Measurements from ENCODE around the gene SLAMF9. TPM values are rescaled to one million over a fixed set of nuclear protein-coding genes. Genes with fewer than 3 reads are reported as not detected.

SLAMF9 gene
- total RNA-seq, 8 experiments from 2014 or later = 0.43 TPM; not detected in 7

DNA sequence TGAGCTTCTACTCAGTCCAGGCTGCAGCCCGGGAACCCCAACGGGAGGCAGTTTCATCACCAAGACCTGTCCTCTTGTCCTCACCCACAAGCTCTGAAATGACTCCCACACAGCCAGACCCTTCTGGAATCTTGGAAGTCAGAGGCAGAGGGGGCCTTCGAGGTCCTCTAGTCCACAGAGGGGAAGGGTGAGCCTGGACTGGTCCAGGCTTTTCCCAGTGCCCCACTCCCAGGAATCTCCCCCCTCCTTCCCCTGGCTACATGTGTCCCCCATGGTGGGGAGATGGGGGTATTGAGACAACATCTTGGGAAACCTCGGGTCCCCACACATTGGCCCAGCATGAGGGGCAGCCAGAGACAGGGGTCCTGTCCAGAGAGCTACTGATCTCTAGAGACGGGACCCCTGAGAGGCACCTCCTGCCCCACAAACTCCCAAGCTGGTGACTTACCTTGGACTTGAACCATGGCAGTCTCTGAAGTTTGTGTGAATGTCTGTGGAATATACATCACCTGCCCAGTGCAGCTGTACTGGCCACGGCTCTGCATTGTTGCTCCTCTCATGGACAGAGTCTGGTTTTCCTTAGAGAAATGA lies 19.4 kb upstream of the SLAMF9 start:
- 80 to 82% methylated on average over 1 to 2 of the region's 6 CpGs; no CpG with 5 or more reads in 8 of the 10 experiments for WGBS, 10 experiments
- no peak for ATAC-seq (replicated peaks in 6 of 8)
- Histone ChIP-seq H3K27ac (no peak overlapping the region), H3K4me3 (no peak overlapping the region), H3K4me1 (replicated peaks in 1 of 2) (peaks cover 3 to 10% of the 10 kb centered on the region in 2 donors)
- in situ Hi-C loops (cut with MboI; ENCODE audit: low pct_unique_long_range_greater_than_20kb in 2 of 9, low sequenced_read_pairs in 9 of 9, unreplicated experiment in 9 of 9) = no loop called here

DNA sequence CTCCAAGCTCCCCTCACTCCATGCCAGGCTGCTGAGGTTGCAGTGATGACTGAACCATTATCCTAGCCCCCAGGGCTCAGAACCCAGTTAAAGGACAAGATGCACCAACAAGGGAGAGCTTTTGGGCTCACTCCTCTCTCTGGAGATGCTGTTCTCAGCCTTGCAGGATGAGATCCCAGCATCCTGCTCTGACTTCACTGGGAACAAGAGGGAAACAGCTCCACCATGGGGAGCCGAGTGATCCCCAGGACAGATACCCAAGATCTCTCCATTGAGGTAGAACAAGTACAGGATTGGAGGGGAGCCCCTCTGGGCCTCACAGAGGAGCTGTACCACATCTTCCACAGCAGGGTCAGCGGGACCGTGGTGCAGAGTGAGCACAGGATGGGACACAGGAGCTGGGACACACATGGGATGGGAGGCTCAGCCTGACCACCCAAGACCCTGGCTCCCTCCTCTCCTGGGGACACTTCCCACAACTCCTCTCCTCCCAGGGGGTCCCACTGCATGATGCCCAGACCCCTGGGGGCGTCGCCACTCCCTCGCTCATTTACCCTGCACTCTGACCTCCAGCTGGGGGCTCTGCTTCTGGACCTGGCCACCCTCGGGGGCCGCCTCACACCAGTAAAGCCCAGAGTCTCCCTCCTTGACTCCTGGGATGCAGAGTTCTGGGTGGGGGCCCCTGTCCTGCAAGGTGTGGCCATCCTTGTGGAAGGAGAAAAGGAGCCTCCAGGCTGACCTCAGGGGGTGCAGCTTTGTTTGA lies 18.6 kb upstream of the SLAMF9 start:
- ATAC-seq (replicated peaks in 6 of 8) = no peak
- in situ Hi-C loops (cut with MboI; ENCODE audit: low pct_unique_long_range_greater_than_20kb in 2 of 9, low sequenced_read_pairs in 9 of 9, unreplicated experiment in 9 of 9) = no loop called here
- WGBS, 10 experiments = 37 to 100% (median 66%) methylated on average over 2 to 6 of the region's 8 CpGs; no CpG with 5 or more reads in 4 of the 10 experiments
- Histone ChIP-seq H3K4me3 (no peak overlapping the region), H3K4me1 (replicated peaks in 1 of 2) (peaks cover 3 to 10% of the 10 kb centered on the region in 2 donors), H3K27ac (no peak overlapping the region)

DNA sequence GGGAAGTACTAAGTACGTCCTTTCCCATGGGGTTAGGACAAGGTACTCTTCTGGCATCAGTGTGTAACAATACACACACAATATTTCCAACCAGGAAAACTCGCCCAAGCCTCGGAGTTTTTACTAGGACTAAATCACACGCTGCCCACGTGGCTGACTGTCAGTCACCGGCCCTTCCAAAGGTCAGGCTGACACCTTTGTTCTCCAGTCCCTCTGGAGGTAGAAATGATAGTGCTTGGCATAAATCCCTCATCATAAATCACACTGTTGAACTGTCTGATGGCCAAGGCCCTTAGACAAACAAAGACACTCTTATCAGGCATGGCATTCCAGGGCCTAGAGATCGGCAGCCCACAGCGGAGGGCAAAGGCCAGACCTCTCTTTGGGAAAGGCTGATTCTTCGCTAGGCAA lies 16.9 kb upstream of the SLAMF9 start:
- Histone ChIP-seq H3K4me1 (replicated peaks in 1 of 2) (peaks cover 3 to 10% of the 10 kb centered on the region in 2 donors), H3K4me3 (no peak overlapping the region), H3K27ac (no peak overlapping the region)
- WGBS, 10 experiments = 43 to 69% (median 62%) methylated on average over 2 to 9 of the region's 9 CpGs; no CpG with 5 or more reads in 3 of the 10 experiments
- peak in 1 of 8 experiments; percentile 19 for ATAC-seq (replicated peaks in 6 of 8)
- in situ Hi-C loops (cut with MboI; ENCODE audit: low pct_unique_long_range_greater_than_20kb in 2 of 9, low sequenced_read_pairs in 9 of 9, unreplicated experiment in 9 of 9) = no loop called here

DNA sequence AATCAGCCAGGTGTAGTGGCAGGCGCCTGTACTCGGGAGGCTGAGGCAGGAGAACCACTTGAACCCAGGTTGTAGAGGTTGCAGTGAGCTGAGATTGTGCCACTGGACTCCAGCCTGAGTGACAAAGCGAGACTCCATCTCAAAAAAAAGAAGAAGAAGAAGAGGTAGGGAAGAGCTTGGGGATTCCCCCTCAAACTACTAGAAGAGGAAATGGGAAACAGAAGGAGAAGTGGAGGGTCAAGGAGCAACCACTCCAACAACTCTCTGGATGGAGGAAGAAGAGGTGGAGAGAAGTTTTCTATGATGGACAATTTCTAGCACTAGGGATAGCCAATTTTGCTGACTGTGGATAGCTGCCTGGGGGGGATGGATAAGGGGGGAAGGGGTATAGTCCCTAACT lies 14.9 kb upstream of the SLAMF9 start:
- in situ Hi-C loops (cut with MboI; ENCODE audit: low pct_unique_long_range_greater_than_20kb in 2 of 9, low sequenced_read_pairs in 9 of 9, unreplicated experiment in 9 of 9) = no loop called here
- no peak overlapping the region for H3K27ac ChIP-seq
- H3K4me3 ChIP-seq = no peak overlapping the region
- 71 to 100% (median 90%) methylated on average over 1 to 3 of the region's 3 CpGs; no CpG with 5 or more reads in 3 of the 10 experiments for WGBS, 10 experiments
- peaks cover 3 to 19% of the 10 kb centered on the region in 2 donors for H3K4me1 ChIP-seq (replicated peaks in 1 of 2)
- ATAC-seq (replicated peaks in 6 of 8) = no peak

- 17 to 100% (median 86%) methylated on average over 1 to 2 of the region's 2 CpGs; no CpG with 5 or more reads in 3 of the 10 experiments for WGBS, 10 experiments
- ATAC-seq (replicated peaks in 6 of 8) = peak in 3 of 8 experiments; percentile 35 to 98 (median 35)
- H3K4me3 ChIP-seq = no peak overlapping the region
- in situ Hi-C loops (cut with MboI; ENCODE audit: low pct_unique_long_range_greater_than_20kb in 2 of 9, low sequenced_read_pairs in 9 of 9, unreplicated experiment in 9 of 9) = no loop called here
- no peak overlapping the region for H3K27ac ChIP-seq
- peaks cover 0 to 9% of the 10 kb centered on the region in 2 donors for H3K4me1 ChIP-seq (replicated peaks in 1 of 2)
Observed at GRCh38 chr1:159965263-159965662, 11.2 kb upstream of the SLAMF9 start.

DNA sequence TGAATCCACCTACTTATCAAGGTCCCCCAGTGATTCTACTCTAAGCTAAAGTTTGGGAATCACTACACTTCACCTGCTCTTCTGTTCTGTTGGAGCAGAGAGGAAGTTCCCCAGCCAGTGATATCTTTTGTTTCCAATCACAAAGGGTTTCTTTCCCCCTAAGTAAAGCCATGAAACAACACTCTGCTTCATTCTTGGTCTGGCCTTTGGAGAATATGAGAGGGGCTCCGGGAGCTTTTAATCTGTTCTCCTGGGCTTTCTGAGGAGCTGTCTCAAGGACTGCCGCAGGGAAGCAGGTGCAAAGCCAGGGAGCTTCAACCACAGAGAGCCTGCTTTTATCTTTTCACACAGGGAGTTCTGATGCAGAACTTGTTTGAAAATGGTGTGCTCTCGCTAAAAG lies 10.1 kb upstream of the SLAMF9 start:
- in situ Hi-C loops (cut with MboI; ENCODE audit: low pct_unique_long_range_greater_than_20kb in 2 of 9, low sequenced_read_pairs in 9 of 9, unreplicated experiment in 9 of 9) = no loop called here
- Histone ChIP-seq H3K4me1 (replicated peaks in 1 of 2) (peaks cover 0 to 9% of the 10 kb centered on the region in 2 donors), H3K4me3 (no peak overlapping the region), H3K27ac (no peak overlapping the region)
- WGBS, 10 experiments = 29 to 100% (median 50%) methylated on average over 1 to 3 of the region's 3 CpGs; no CpG with 5 or more reads in 1 of the 10 experiments
- no peak for ATAC-seq (replicated peaks in 6 of 8)

- in situ Hi-C loops (cut with MboI; ENCODE audit: low pct_unique_long_range_greater_than_20kb in 2 of 9, low sequenced_read_pairs in 9 of 9, unreplicated experiment in 9 of 9) = no loop called here
- H3K4me1 ChIP-seq (replicated peaks in 1 of 2) = peaks cover 0 to 9% of the 10 kb centered on the region in 2 donors
- WGBS, 10 experiments = 75 to 98% (median 91%) methylated on average over 2 to 11 of the region's 11 CpGs; no CpG with 5 or more reads in 2 of the 10 experiments
- H3K27ac ChIP-seq = no peak overlapping the region
- no peak overlapping the region for H3K4me3 ChIP-seq
- no peak for ATAC-seq (replicated peaks in 6 of 8)
Observed at GRCh38 chr1:159962176-159962575, 8.1 kb upstream of the SLAMF9 start.

DNA sequence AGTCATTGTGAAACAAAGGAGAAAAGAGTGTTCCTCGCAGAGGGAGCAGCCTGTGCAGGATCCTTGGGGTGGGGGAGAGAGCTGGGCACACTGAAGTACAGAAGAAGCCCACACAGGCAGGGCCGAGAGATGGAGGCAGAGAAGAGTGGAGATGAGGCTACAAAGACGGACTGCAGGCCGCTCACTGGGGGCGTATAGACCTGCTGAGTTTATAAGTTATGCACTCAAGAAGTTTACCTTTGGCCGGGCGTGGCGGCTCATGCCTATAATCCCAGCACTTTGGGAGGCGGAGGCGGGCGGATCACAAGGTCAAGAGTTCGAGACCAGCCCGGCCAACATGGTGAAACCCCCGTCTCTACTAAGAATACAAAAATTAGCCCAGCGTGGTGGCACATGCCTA lies 7.6 kb upstream of the SLAMF9 start:
- no peak overlapping the region for H3K27ac ChIP-seq
- ATAC-seq (replicated peaks in 6 of 8) = no peak
- peaks cover 0 to 9% of the 10 kb centered on the region in 2 donors for H3K4me1 ChIP-seq (replicated peaks in 1 of 2)
- H3K4me3 ChIP-seq = no peak overlapping the region
- 67 to 100% (median 89%) methylated on average over 1 to 15 of the region's 15 CpGs; no CpG with 5 or more reads in 3 of the 10 experiments for WGBS, 10 experiments
- in situ Hi-C loops (cut with MboI; ENCODE audit: low pct_unique_long_range_greater_than_20kb in 2 of 9, low sequenced_read_pairs in 9 of 9, unreplicated experiment in 9 of 9) = no loop called here

DNA sequence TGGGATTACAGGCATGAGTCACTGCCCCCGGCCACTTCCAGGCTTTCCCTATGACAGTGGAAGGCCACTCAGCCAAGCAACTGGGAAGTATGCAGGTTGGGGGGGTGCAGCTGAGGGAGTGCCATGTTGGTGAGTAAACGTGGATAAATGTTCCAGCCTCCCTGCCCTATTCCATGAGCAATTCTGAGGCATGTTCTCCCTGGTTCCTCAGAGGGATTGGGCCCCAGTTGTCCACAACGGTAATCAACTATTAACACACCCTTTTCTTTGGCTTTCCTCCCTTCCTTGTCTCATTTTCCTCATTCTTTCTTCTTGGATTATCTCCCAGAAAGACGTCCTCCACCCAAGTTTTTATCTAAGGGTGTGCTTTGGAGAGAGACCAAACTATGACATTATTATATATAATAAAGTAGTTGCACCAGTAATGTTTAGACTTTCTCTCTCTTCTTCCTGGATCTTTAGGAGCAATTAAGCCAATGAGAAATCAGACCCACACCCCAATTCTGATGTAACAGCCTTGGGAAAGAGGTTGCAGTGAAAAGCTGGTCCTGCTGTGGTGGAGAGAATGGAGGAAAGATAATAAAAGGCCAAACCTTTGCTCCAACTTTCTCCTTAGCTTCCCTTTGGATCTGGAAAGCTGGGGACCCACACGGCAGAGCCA lies 6.8 kb upstream of the SLAMF9 start:
- WGBS, 10 experiments = 4 to 100% (median 76%) methylated on average over 2 to 5 of the region's 5 CpGs; no CpG with 5 or more reads in 1 of the 10 experiments
- Histone ChIP-seq H3K4me3 (no peak overlapping the region), H3K4me1 (replicated peaks in 1 of 2) (peaks cover 0 to 9% of the 10 kb centered on the region in 2 donors), H3K27ac (no peak overlapping the region)
- in situ Hi-C loops (cut with MboI; ENCODE audit: low pct_unique_long_range_greater_than_20kb in 2 of 9, low sequenced_read_pairs in 9 of 9, unreplicated experiment in 9 of 9) = no loop called here
- peak in 3 of 8 experiments; percentile 57 to 89 (median 88) for ATAC-seq (replicated peaks in 6 of 8)

- Histone ChIP-seq H3K27ac (no peak overlapping the region), H3K4me1 (replicated peaks in 1 of 2) (peaks cover 0 to 6% of the 10 kb centered on the region in 2 donors), H3K4me3 (no peak overlapping the region)
- in situ Hi-C loops (cut with MboI; ENCODE audit: low pct_unique_long_range_greater_than_20kb in 2 of 9, low sequenced_read_pairs in 9 of 9, unreplicated experiment in 9 of 9) = no loop called here
- 0 to 100% (median 68%) methylated on average over 1 to 4 of the region's 4 CpGs; no CpG with 5 or more reads in 3 of the 10 experiments for WGBS, 10 experiments
- ATAC-seq (replicated peaks in 6 of 8) = no peak
Observed at GRCh38 chr1:159959451-159959850, 5.4 kb upstream of the SLAMF9 start.

DNA sequence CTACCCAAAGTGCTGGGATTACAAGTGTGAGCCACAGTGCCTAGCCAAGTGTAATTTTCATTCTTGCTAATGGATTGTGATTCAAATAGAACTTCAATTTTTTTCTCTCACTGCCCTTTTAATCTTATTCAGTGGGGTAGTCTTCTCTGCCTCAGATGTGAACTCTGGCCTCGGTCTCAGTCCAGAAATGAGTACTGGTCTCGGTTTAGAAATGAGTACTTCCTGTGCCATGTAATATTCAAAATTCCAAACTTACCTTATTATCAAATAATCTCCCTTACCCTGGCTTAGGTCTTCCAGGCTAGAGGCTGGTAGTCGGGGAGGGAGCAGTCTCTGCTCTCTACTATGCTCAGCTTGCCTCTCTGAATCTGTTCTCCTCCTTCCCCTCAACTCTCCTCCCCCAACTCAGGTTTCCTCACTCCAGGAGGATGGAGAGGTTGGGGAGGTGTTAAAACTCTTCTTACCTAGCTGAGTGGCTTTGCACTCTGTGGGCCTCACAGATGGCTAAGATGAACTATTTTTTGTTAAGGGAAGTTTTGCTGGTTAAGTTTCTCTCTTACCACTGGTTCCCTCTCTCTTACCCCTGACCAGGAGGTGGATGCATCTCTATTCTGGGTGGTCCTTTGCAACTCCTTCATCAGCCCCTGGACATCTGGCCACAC lies 4.8 kb upstream of the SLAMF9 start:
- Histone ChIP-seq H3K4me1 (replicated peaks in 1 of 2) (peaks cover 0 to 4% of the 10 kb centered on the region in 2 donors), H3K4me3 (no peak overlapping the region), H3K27ac (no peak overlapping the region)
- WGBS, 10 experiments = 21 to 100% (median 62%) methylated on average over 1 to 3 of the region's 3 CpGs
- ATAC-seq (replicated peaks in 6 of 8) = no peak
- in situ Hi-C loops (cut with MboI; ENCODE audit: low pct_unique_long_range_greater_than_20kb in 2 of 9, low sequenced_read_pairs in 9 of 9, unreplicated experiment in 9 of 9) = no loop called here

DNA sequence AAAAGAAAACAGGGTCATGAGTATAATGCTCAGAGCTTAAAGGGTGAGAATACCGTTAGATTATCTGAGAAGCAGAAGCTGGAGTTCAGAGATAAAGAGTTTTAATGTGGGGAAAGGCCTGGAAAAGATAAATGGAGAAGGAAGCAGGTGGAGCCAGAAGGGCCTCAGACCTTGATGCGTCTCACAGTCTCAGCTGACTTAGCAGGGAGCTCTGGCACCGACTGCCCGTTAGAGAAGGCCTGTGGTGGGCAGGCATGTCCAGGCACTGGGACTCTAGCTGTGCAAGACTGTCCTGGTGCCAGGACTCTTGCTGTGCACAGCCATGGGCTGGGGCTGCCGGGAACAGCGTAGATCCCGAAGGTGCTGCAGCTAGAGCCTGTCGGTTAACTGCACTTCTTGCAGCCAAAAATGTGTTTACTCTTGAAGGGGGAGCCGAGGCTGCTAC lies 3.8 kb upstream of the SLAMF9 start:
- in situ Hi-C loops (cut with MboI; ENCODE audit: low pct_unique_long_range_greater_than_20kb in 2 of 9, low sequenced_read_pairs in 9 of 9, unreplicated experiment in 9 of 9) = no loop called here
- Histone ChIP-seq H3K27ac (no peak overlapping the region), H3K4me1 (replicated peaks in 1 of 2) (peaks cover 0 to 6% of the 10 kb centered on the region in 2 donors), H3K4me3 (no peak overlapping the region)
- ATAC-seq (replicated peaks in 6 of 8) = no peak
- 25 to 77% (median 55%) methylated on average over 2 to 9 of the region's 9 CpGs for WGBS, 10 experiments

Measured in motor neuron (in vitro differentiated cells).